ENCODE data around the gene ADCY9.

- TF ChIP-seq ZNF785 (tag by site-specific recombination; IDR thresholded peaks at IDR 0.05): no peak
- TF ChIP-seq ZNF10 (tag by site-specific recombination; IDR thresholded peaks at IDR 0.05): no peak
Observed at GRCh38 chr16:4008116-4008515, 108.1 kb downstream of the ADCY9 start.
